Stromal cell of bone marrow (primary cell): ENCODE results near the gene TERT.

Source experiments
- DNase-seq: peaks from one replicate; pipeline ENCODE4 v3.0.0-alpha.2; 2012; ENCODE audit warnings: low read depth

The TERT gene

DNA sequence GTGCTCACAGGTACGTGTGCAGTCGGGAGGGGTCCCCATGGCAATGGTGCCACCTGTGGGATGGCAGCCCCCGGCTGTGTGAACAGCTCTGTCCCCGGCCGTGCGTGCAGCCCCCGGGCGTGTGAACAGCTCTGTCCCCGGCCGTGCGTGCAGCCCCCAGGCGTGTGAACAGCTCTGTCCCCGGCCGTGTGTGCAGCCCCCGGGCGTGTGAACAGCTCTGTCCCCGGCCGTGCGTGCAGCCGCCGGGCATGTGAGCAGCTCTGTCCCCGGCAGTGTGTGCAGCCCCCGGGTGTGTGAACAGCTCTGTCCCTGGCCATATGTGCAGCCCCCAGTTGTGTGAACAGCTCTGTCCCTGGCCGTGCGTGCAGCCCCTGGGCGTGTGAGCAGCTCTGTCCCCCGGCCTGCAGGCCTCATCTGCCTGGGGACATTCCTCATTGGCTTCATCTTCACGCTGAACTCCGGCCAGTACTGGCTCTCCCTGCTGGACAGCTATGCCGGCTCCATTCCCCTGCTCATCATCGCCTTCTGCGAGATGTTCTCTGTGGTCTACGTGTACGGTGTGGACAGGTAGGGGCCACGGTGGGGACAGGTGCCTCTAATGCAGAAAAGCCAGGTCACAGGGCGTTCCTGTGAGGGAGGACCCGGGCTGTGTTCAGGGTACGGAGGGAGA is 75.6 kb downstream of the TERT start:
- DNase-seq: no peak

DNA sequence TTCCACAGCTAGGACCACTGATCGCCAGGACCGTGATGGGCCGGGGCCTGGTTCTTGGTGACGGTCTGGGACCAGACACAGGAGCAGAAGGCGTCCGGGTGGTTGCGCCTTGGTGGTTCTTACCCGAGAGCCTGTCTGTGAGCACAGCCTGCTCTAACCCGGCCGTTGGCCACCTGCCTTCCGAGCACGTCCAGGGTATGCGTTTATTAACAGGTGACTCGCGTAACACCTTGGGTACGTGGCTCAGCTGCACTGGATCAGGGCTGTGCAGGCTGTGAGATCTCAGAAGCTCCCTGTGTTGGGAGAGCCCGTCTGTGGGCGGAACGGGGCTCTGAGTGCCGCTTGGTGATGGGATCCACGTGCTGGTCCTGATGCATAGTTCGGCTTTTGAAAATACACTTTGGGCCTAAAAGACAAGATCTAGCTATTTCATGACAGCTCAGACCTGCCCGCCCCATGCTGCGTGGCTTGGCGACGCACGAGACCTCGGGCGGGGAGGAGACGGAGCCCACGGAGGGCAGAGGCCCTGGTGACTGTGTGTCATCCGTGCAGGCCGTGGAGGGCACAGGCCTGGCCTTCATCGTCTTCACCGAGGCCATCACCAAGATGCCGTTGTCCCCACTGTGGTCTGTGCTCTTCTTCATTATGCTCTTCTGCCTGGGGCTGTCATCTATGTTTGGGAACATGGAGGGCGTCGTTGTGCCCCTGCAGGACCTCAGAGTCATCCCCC is 76.4 kb downstream of the TERT start:
- no peak for DNase-seq

GRCh38 chr5:1217596-1218206 is 77.2 kb downstream of the TERT start:
- DNase-seq: no peak

GRCh38 chr5:1216918-1217295 is 78.0 kb downstream of the TERT start:
- DNase-seq: no peak

GRCh38 chr5:1216211-1216917 is 78.5 kb downstream of the TERT start:
- no peak for DNase-seq

DNA sequence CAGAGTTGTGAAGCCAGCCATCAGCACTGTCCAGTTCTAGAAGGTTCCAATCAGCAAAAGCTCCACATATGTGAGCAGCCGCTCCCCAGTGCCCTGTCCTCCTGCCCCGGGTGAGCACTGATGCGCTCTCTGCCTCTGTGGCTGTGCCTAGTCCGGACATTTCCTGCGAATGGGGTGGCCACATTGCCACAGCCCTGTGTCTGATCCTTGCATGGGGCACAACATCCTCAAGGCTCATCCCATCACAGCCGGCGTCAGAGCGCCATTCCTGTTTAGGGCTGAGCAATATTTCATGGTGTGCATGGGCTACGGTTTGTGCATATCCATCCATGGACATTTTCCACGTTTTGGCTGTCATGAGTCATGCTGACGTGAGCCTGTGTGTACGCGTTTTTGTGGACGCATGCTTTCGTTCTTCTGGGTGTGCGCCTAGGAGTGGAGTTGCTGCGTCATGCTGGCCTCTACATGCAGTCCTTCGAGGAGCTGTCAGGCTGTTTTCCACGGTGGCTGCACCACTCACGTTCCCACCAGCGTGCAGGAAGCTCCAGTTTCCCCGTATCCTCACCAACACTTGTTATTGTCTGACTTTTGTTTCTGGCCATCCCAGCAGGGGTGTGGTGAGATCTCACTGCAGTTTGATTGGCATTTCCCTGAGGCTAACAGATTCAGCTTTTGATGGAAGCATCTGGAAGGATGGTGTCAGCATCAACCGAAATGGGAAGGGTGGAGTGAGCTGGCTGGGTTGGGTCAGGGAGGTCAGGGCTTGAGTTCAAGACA is 79.4 kb downstream of the TERT start:
- DNase-seq: no peak

DNA sequence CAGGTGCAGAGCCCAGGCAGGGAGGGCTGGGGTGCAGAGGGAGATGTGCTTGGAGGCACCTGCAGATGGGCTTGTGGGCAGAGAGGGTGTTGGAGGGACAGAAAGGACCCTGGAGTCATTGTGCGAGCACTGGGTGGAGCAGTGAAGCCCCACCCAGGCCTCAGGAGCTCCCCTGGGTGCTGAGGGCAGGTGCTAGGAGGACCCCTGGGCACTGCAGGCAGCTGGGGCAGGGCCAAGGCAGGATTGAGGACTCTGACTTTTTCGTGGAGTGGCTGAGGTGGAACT is 80.0 kb downstream of the TERT start:
- no peak for DNase-seq

- no peak for DNase-seq
These were observed 80.5 kb downstream of the TERT start for GRCh38 chr5:1214163-1214935.

DNA sequence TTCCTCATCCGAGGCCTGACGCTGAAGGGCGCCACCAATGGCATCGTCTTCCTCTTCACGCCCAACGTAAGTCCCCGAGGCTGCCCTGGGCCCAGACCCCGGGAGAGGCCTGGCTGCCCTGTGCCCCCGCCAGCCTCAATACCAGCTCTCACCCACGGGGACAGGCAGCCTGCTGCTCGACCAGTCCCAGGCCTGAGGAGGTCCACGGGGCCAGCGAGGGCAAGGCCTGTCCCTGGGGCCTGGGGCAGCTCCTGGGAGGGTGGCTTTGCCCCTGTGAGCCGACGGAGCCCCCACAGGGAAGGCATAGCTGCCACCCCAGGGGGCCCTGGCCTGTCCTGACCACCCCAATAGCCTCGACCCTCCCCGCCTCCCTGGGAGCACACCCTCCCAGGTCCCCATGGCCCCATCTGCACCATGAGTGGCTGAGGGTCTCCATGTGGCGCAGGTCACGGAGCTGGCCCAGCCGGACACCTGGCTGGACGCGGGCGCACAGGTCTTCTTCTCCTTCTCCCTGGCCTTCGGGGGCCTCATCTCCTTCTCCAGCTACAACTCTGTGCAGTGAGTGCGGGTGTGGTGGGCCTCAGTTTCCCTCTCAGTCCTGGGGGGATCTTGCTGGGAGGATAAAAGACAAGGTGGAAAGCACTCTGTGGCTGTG is 81.2 kb downstream of the TERT start:
- no peak for DNase-seq

- no peak for DNase-seq
These were observed 82.0 kb downstream of the TERT start for GRCh38 chr5:1212881-1213280.

- DNase-seq: no peak
These were observed 82.6 kb downstream of the TERT start for GRCh38 chr5:1212271-1212670.

DNA sequence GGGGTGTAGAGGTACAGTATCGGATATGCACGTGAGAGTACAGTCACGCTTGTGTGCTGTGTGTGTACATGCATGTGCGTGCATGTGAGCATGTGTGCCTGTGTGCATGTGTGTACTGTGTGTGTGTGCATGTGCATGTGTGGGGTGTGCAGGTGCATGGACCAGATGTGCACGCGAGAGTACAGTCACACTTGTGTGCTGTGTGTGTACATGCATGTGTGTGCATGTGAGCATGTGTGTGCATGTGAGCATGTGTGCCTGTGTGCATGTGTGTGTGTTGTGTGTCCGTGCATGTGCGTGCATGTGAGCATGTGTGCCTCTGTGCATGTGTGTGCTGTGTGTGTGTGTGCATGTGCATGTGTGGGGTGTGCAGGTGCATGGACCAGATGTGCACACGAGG is 83.2 kb downstream of the TERT start:
- DNase-seq: no peak

DNA sequence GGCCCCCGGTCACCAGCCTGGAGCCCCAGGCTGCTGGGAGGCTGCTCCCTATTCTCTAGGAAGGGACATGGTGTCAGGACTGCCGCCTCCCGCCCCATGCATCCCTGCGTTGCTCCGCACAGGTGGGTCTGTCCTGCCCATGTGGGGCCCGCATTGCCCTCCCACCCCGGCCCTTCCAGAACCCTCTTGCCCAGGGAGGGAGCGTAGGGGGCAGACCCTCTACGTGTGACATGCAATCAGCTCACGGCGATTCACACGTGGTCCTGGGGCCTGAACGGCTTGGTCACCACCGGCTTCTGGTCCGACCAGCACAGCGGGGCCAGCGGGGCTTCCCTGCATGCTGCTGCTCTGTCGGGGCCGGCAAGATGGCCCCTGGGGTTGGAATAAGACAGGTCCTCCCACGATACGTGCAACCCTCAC is 84.0 kb downstream of the TERT start:
- DNase-seq: no peak

- no peak for DNase-seq
These were observed 84.7 kb downstream of the TERT start for GRCh38 chr5:1209896-1210776.

GRCh38 chr5:1209489-1209852 is 85.4 kb downstream of the TERT start:
- no peak for DNase-seq

GRCh38 chr5:1208743-1209488 is 86.0 kb downstream of the TERT start:
- DNase-seq: peak; percentile 3

- no peak for DNase-seq
These were observed 86.6 kb downstream of the TERT start for GRCh38 chr5:1208221-1208742.

- DNase-seq: no peak
These were observed 87.3 kb downstream of the TERT start for GRCh38 chr5:1207555-1207954.
